Spleen (tissue), 7 donors: ENCODE results near the gene C1orf159.

ENCODE experiments used
- POLR2A ChIP-seq, 3 donors: fragments of 450-650 bp; IDR thresholded peaks; one replicate each; pipeline ENCODE4 v1.5.1; 2017; ENCODE audit warnings: antibody characterized with exemption in 3 of 3, mild to moderate bottlenecking in 1 of 3
- POLR2AphosphoS5 ChIP-seq, 3 donors: sonication (generic); formaldehyde crosslinking; IDR thresholded peaks; one replicate each; pipeline ENCODE4 v1.5.1; 2017; ENCODE audit warnings: antibody characterized with exemption in 3 of 3
- TF ChIP-seq, protein P1 (sequence below), 11 experiments: fragments of 200-600 bp in 7 of 11; fragments of 450-650 bp in 4 of 11; sonication (generic) in 4 of 11; IDR thresholded peaks in 8 of 11; conservative IDR thresholded peaks in 3 of 11; 1 replicate in 7 of 11; 2 replicates in 4 of 11; pipeline versions ENCODE4 v1.4.0 to v1.8.0; 2016 to 2021; ENCODE audit warnings: antibody characterized with exemption in 11 of 11, inconsistent platforms in 4 of 11, mild to moderate bottlenecking in 1 of 11
- donor health status: DM: no; HTN: no; CAD: no; lungs with moderate emphysema.
- donor health status: DM: no; HTN: no; CAD: no.
- donor health status: DM: no; HTN: no; CAD: no.

GRCh38 chr1:1040004-1040991 lies 75.6 kb downstream of the C1orf159 start:
- TF ChIP-seq, protein P1, sequence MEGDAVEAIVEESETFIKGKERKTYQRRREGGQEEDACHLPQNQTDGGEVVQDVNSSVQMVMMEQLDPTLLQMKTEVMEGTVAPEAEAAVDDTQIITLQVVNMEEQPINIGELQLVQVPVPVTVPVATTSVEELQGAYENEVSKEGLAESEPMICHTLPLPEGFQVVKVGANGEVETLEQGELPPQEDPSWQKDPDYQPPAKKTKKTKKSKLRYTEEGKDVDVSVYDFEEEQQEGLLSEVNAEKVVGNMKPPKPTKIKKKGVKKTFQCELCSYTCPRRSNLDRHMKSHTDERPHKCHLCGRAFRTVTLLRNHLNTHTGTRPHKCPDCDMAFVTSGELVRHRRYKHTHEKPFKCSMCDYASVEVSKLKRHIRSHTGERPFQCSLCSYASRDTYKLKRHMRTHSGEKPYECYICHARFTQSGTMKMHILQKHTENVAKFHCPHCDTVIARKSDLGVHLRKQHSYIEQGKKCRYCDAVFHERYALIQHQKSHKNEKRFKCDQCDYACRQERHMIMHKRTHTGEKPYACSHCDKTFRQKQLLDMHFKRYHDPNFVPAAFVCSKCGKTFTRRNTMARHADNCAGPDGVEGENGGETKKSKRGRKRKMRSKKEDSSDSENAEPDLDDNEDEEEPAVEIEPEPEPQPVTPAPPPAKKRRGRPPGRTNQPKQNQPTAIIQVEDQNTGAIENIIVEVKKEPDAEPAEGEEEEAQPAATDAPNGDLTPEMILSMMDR (IDR thresholded peaks at IDR 0.05 in 8 of 11, conservative IDR thresholded peaks at IDR 0.05 in 3 of 11), result peak in 4 of 11 experiments; percentile 14 to 20 (median 18)
- TF ChIP-seq POLR2A (IDR thresholded peaks at IDR 0.05), result no peak
- peak; percentile 22 to 68 (median 59) for TF ChIP-seq POLR2AphosphoS5 (IDR thresholded peaks at IDR 0.05)
